GM19397 (cell line): ENCODE results near the gene TMEM255B.

Experiments used
- ATAC-seq: cut with Tn5 transposase; IDR thresholded peaks from one replicate; pipeline ENCODE4 v1.9.1; 2021; ENCODE audit warnings: mild to moderate bottlenecking, moderate library complexity; ENCODE audit not compliant: unreplicated experiment

The TMEM255B gene

GRCh38 chr13:113845723-113846635 lies 87.0 kb downstream of the TMEM255B start:
- no peak for ATAC-seq

GRCh38 chr13:113846636-113847318 lies 87.8 kb downstream of the TMEM255B start:
- no peak for ATAC-seq

GRCh38 chr13:113848020-113848419 lies 89.0 kb downstream of the TMEM255B start:
- ATAC-seq: no peak

- ATAC-seq: no peak
Observed at GRCh38 chr13:113848431-113849260, 89.6 kb downstream of the TMEM255B start.

- ATAC-seq: no peak
Observed at GRCh38 chr13:113849546-113849945, 90.5 kb downstream of the TMEM255B start.

- no peak for ATAC-seq
Observed at GRCh38 chr13:113849981-113850721, 91.1 kb downstream of the TMEM255B start.

GRCh38 chr13:113850722-113851479 lies 91.9 kb downstream of the TMEM255B start:
- ATAC-seq: no peak

- ATAC-seq: no peak
Observed at GRCh38 chr13:113851480-113851803, 92.4 kb downstream of the TMEM255B start.

- ATAC-seq: no peak
Observed at GRCh38 chr13:113851826-113852535, 93.0 kb downstream of the TMEM255B start.

- no peak for ATAC-seq
Observed at GRCh38 chr13:113852536-113853517, 93.8 kb downstream of the TMEM255B start.

- no peak for ATAC-seq
Observed at GRCh38 chr13:113853518-113854237, 94.7 kb downstream of the TMEM255B start.

GRCh38 chr13:113854238-113855011 lies 95.4 kb downstream of the TMEM255B start:
- ATAC-seq: no peak

- no peak for ATAC-seq
Observed at GRCh38 chr13:113855012-113855921, 96.2 kb downstream of the TMEM255B start.

GRCh38 chr13:113855931-113856715 lies 97.1 kb downstream of the TMEM255B start:
- no peak for ATAC-seq

- no peak for ATAC-seq
Observed at GRCh38 chr13:113856716-113857065, 97.7 kb downstream of the TMEM255B start.
